ENCODE measurements around the gene ILF3. TPM values are rescaled to one million over a fixed set of nuclear protein-coding genes. Genes with fewer than 3 reads are reported as not detected.

Gene ILF3
- total RNA-seq, 2 experiments from 2014 or later = 418 to 431 TPM

GRCh38 chr19:10695401-10696398, 41.6 kb downstream of the ILF3 start:
- Mint-ChIP-seq H3K36me3 (peaks cover 8% of the 10 kb centered on the region), H3K4me3 (peak overlapping the region; percentile 67), H3K9me3 (ENCODE audit: low read depth) (no peaks in the 10 kb centered on the region), H3K27ac (no peak overlapping the region), H3K4me1 (peaks cover 14% of the 10 kb centered on the region), H3K27me3 (peaks cover 12% of the 10 kb centered on the region)
- peak; percentile 94 for DNase-seq
- peak; percentile 99 for ATAC-seq
- CTCF ChIA-PET = interaction anchor here (1.0 to 7.5 kb wide), 10 partner anchors 28 to 190 kb away, joined by 3 to 82 read pairs (median 4); partner anchors contain the start of genes CDKN2D, KRI1 and S1PR5

DNA sequence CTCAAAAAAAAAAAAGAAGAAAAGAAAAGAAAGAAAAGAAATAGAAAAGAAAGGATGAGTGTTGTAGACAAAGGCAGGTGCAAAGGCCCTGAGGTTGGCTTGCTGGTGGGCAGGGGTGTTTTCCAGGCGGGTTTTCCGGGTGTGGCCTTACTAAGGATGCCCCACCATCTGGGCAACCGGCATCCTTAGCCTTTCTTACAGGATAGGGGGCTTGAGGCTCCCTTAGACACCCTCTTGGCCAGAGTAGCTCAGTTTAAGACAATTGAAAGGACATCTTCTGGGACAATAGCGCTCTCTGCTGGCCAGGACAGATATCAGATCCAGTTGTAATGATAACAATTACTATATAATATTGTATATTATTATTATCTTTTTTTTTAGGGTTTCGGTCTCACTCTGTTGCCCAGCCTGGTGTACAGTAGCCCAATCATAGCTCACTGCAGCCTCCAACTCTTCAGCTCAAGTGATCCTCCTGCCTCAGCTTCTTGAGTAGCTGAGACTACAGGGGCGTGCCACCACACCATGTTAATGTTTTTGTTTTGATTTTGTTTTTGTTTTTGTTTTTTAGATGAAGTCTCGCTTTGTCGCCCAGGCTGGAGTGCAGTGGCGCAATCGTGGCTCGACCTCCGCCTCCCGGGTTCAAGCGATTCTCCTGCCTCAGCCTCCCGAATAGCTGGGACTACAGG, 45.6 kb downstream of the ILF3 start:
- DNase-seq (peak; percentile 86), ATAC-seq (peak; percentile 21)
- no peaks in the 10 kb centered on the region for H3K9me3 Mint-ChIP-seq (ENCODE audit: low read depth)
- no peak overlapping the region for H3K4me3 Mint-ChIP-seq
- no peaks in the 10 kb centered on the region for H3K36me3 Mint-ChIP-seq
- H3K27ac Mint-ChIP-seq = no peak overlapping the region
- H3K4me1 Mint-ChIP-seq = peaks cover 27% of the 10 kb centered on the region
- H3K27me3 Mint-ChIP-seq = peaks cover 12% of the 10 kb centered on the region
- CTCF ChIA-PET = interaction anchor here (0.5 to 7.5 kb wide), 61 partner anchors 8 to 439 kb away, joined by 3 to 147 read pairs (median 5); partner anchors contain the start of genes C19orf38, CDC37, CDKN2D and DNM2

GRCh38 chr19:10701955-10702525, 47.9 kb downstream of the ILF3 start:
- DNase-seq (peak; percentile 62), ATAC-seq (peak; percentile 35)
- no peaks in the 10 kb centered on the region for H3K9me3 Mint-ChIP-seq (ENCODE audit: low read depth)
- H3K4me1 Mint-ChIP-seq = peaks cover 13% of the 10 kb centered on the region
- peak overlapping the region; percentile 78 for H3K27ac Mint-ChIP-seq
- H3K27me3 Mint-ChIP-seq = peaks cover 7% of the 10 kb centered on the region
- peak overlapping the region; percentile 79 for H3K4me3 Mint-ChIP-seq
- CTCF ChIA-PET = interaction anchor here (0.7 to 7.5 kb wide), 25 partner anchors 10 to 298 kb away, joined by 3 to 147 read pairs (median 6); partner anchors contain the start of genes CDKN2D, DNM2, KRI1 and S1PR5
- H3K36me3 Mint-ChIP-seq = no peaks in the 10 kb centered on the region

- Mint-ChIP-seq H3K4me3 (no peak overlapping the region), H3K27me3 (no peaks in the 10 kb centered on the region), H3K9me3 (ENCODE audit: low read depth) (no peaks in the 10 kb centered on the region), H3K36me3 (peaks cover 5% of the 10 kb centered on the region), H3K4me1 (peaks cover 6% of the 10 kb centered on the region), H3K27ac (no peak overlapping the region)
- CTCF ChIA-PET = interaction anchor here (1.0 to 1.2 kb wide), 2 partner anchors 11 to 62 kb away, joined by 3 to 4 read pairs; partner anchors contain the start of gene DNM2
- ATAC-seq (no peak), DNase-seq (no peak)
Measured at GRCh38 chr19:10706990-10707389, 52.8 kb downstream of the ILF3 start.

- Mint-ChIP-seq H3K9me3 (ENCODE audit: low read depth) (no peaks in the 10 kb centered on the region), H3K36me3 (peaks cover 5% of the 10 kb centered on the region), H3K27me3 (no peaks in the 10 kb centered on the region), H3K4me1 (peaks cover 2% of the 10 kb centered on the region), H3K4me3 (no peak overlapping the region), H3K27ac (no peak overlapping the region)
- ATAC-seq (no peak), DNase-seq (no peak)
- CTCF ChIA-PET = interaction anchor here (1.0 to 1.2 kb wide), 2 partner anchors 10 to 63 kb away, joined by 3 to 4 read pairs; partner anchors contain the start of gene DNM2
Measured at GRCh38 chr19:10707440-10707839, 53.3 kb downstream of the ILF3 start.

GRCh38 chr19:10708291-10708690, 54.1 kb downstream of the ILF3 start:
- Mint-ChIP-seq H3K27ac (no peak overlapping the region), H3K4me3 (no peak overlapping the region), H3K4me1 (peaks cover under 1% of the 10 kb centered on the region), H3K27me3 (no peaks in the 10 kb centered on the region), H3K9me3 (ENCODE audit: low read depth) (no peaks in the 10 kb centered on the region), H3K36me3 (peaks cover 5% of the 10 kb centered on the region)
- CTCF ChIA-PET = interaction anchor here (1.6 kb wide), 1 partner anchor 9 kb away, joined by 10 read pairs; the partner anchor contains the start of gene DNM2
- DNase-seq (no peak), ATAC-seq (no peak)

DNA sequence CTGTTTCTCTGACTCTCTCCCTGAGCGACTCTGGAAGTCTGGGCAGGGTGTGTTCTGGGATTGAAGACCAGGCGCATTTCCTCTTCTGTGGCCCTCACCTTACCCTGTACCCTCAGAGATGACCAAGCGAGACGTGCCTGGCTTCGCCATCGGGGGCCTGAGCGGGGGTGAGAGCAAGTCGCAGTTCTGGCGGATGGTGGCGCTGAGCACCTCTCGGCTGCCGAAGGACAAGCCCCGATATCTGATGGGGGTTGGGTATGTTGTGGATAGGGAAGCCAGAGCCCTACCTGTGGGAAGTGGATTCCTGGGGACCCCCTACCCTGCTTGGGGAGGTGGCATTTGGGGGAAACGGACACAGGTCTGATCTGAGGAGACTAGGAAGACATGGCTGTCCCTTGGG, 57.9 kb downstream of the ILF3 start:
- H3K27ac Mint-ChIP-seq = peak overlapping the region; percentile 39
- H3K36me3 Mint-ChIP-seq = peaks cover 5% of the 10 kb centered on the region
- H3K4me1 Mint-ChIP-seq = peaks cover 7% of the 10 kb centered on the region
- H3K4me3 Mint-ChIP-seq = no peak overlapping the region
- no peak for ATAC-seq
- H3K9me3 Mint-ChIP-seq (ENCODE audit: low read depth) = no peaks in the 10 kb centered on the region
- CTCF ChIA-PET = interaction anchor here (1.4 kb wide), 1 partner anchor 149 kb away, joined by 3 read pairs; no protein-coding TSS in a partner anchor
- no peak for DNase-seq
- H3K27me3 Mint-ChIP-seq = no peaks in the 10 kb centered on the region

DNA sequence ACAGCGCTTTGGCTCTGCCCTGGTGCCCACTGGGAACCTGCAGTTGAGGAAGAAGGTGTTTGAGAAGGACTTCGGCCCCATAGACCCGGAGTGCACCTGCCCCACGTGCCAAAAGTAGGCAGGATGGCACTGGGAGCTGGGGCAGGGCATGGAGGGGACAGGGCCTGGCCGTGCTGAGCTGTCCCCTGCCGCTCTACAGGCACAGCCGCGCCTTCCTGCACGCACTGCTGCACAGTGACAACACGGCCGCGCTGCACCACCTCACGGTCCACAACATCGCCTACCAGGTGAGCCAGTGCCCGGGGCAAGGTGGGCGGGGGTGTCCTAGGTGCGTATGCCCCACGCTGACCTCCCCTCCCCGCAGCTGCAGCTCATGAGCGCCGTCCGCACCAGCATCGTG, 58.6 kb downstream of the ILF3 start:
- H3K27ac Mint-ChIP-seq = no peak overlapping the region
- DNase-seq = no peak
- CTCF ChIA-PET = interaction anchor here (1.4 kb wide), 1 partner anchor 148 kb away, joined by 3 read pairs; no protein-coding TSS in a partner anchor
- H3K9me3 Mint-ChIP-seq (ENCODE audit: low read depth) = no peaks in the 10 kb centered on the region
- H3K4me3 Mint-ChIP-seq = no peak overlapping the region
- no peak for ATAC-seq
- peaks cover 4% of the 10 kb centered on the region for H3K36me3 Mint-ChIP-seq
- peaks cover 11% of the 10 kb centered on the region for H3K4me1 Mint-ChIP-seq
- no peaks in the 10 kb centered on the region for H3K27me3 Mint-ChIP-seq

- CTCF ChIA-PET = interaction anchor here (1.4 kb wide), 1 partner anchor 148 kb away, joined by 3 read pairs; no protein-coding TSS in a partner anchor
- H3K4me1 Mint-ChIP-seq = peaks cover 11% of the 10 kb centered on the region
- ATAC-seq (no peak), DNase-seq (no peak)
- peaks cover 4% of the 10 kb centered on the region for H3K36me3 Mint-ChIP-seq
- no peak overlapping the region for H3K4me3 Mint-ChIP-seq
- no peak overlapping the region for H3K27ac Mint-ChIP-seq
- no peaks in the 10 kb centered on the region for H3K27me3 Mint-ChIP-seq
- no peaks in the 10 kb centered on the region for H3K9me3 Mint-ChIP-seq (ENCODE audit: low read depth)
Measured at GRCh38 chr19:10713317-10713716, 59.2 kb downstream of the ILF3 start.

DNA sequence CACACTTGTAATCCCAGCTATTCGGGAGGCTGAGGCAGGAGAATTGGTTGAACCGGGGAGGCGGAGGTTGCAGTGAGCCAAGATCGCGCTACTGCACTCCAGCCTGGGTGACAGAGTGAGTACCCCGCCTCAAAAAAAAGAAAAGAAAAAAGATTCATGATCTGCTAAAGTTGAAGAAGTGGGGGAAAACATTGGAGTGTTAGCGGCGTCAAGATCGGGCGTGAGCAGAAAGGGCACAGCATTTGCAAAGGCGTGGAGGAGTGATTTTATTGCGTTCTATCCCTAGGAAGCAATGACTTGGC, 62.9 kb downstream of the ILF3 start:
- CTCF ChIA-PET = interaction anchor here (0.6 to 6.6 kb wide), 35 partner anchors 8 to 658 kb away, joined by 3 to 132 read pairs (median 9); partner anchors contain the start of genes CARM1, QTRT1 and TMED1
- DNase-seq (no peak), ATAC-seq (no peak)
- Mint-ChIP-seq H3K36me3 (peaks cover 14% of the 10 kb centered on the region), H3K4me1 (peaks cover 32% of the 10 kb centered on the region), H3K9me3 (ENCODE audit: low read depth) (no peaks in the 10 kb centered on the region), H3K27ac (peak overlapping the region; percentile 83), H3K4me3 (peak overlapping the region; percentile 98), H3K27me3 (no peaks in the 10 kb centered on the region)

- peaks cover 14% of the 10 kb centered on the region for H3K36me3 Mint-ChIP-seq
- peak within 1 kb of the TSS; percentile 90 for H3K27ac Mint-ChIP-seq
- CTCF ChIA-PET = interaction anchor here (0.6 to 6.6 kb wide), 44 partner anchors 9 to 657 kb away, joined by 3 to 132 read pairs (median 5); partner anchors contain the start of genes C19orf38, CARM1, QTRT1 and TMED1
- H3K4me1 Mint-ChIP-seq = peaks cover 33% of the 10 kb centered on the region
- DNase-seq (peak; percentile 99), ATAC-seq (peak; percentile 93)
- peak within 1 kb of the TSS; percentile 98 for H3K4me3 Mint-ChIP-seq
- H3K27me3 Mint-ChIP-seq = no peaks in the 10 kb centered on the region
- H3K9me3 Mint-ChIP-seq (ENCODE audit: low read depth) = no peaks in the 10 kb centered on the region
Measured at GRCh38 chr19:10717356-10718204, 63.4 kb downstream of the ILF3 start, which contains the start of gene DNM2. Gene DNM2, plus strand, starts transcription at chr19:10718079. Its CDS starts 164 bp downstream, at chr19:10718243.

Data from activated CD8-positive, alpha-beta memory T cell treated with anti-CD3 and anti-CD28 coated beads, Interleukin-2, amount 10 ng/mL, durations not matched to agents 7 days and 5 days (primary cell).